ENCODE measurements around the gene DBNDD1. TPM values are rescaled to one million over a fixed set of nuclear protein-coding genes. Genes with fewer than 3 reads are reported as not detected.
A peak's percentile ranks its signal among the peaks of the same experiment; 100 is the strongest.

Gene DBNDD1
- total and polyA plus RNA-seq, 2 donors (not counting 3 experiments of a cell fraction or from before 2014, with no cell fraction given): 28.2 to 45.7 TPM

DNA sequence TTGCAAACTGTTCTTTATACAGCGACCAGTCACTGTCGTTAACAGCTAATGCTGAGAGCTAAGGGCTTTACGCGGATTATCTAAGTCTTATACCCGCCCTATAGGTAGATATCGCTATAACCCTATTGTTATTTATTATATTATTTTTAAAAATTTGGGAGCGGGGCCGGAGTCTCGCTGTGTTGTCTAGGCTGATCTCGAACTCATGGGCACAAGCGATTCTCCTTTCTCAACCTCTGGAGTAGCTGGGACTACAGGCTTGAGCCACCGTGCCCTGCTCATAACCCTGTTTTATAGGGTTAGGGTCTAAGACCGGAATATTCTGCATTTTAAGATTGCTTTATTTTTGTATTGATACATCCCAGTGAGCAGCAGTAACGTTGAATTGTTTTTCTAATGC, 46.0 kb downstream of the DBNDD1 start:
- no peaks in the 10 kb centered on the region for H4K20me1 ChIP-seq (replicated peaks; ENCODE audit: control insufficient read depth, extremely low read depth, insufficient read depth, low read length)
- DNase-seq (ENCODE audit: low read depth, low spot score) (no peak), FAIRE-seq (no peak)
- H3K9me3 ChIP-seq (replicated peaks; ENCODE audit: control insufficient read depth, insufficient read depth, low read length): no peaks in the 10 kb centered on the region
- peak overlapping the region; percentile 95 for H3K9ac ChIP-seq (replicated peaks; ENCODE audit: extremely low read depth, insufficient read depth, low read length)
- CTCF ChIA-PET: interaction anchor here (1.0 kb wide), 1 partner anchor 45 kb away, joined by 4 read pairs; no protein-coding TSS in a partner anchor
- H3K4me2 ChIP-seq (ENCODE audit: insufficient read depth, low read length): peak overlapping the region; percentile 88
- intact Hi-C loops (cut with micrococcal nuclease): loop anchor here (2.0 kb wide), 2 partner anchors 44 to 48 kb away; no protein-coding TSS in a partner anchor
- H3K36me3 ChIP-seq (ENCODE audit: control insufficient read depth in 2 of 2, extremely low read depth in 1 of 2, insufficient read depth in 2 of 2, low read length in 2 of 2): peaks cover 0 to 5% of the 10 kb centered on the region in 2 experiments
- BruUV-seq (replicated peaks): no TSS peak
- POLR2A ChIA-PET: interaction anchor here (1.2 kb wide), 1 partner anchor 45 kb away, joined by 3 read pairs; no protein-coding TSS in a partner anchor
- dilution Hi-C loops (cut with MboI; ENCODE audit: extremely low pct_ligation_motif_present, low sequenced_read_pairs): no loop called here
- no peaks in the 10 kb centered on the region for H3K9me1 ChIP-seq (replicated peaks; ENCODE audit: control insufficient read depth, extremely low read depth, insufficient read depth, low read length)
- peak overlapping the region; percentile 90 to 95 (median 91) for H3K4me3 ChIP-seq (replicated peaks in 1 of 3; ENCODE audit: insufficient read depth in 1 of 3, low read depth in 1 of 3, low read length in 3 of 3)
- peak overlapping the region; percentile 81 for H2AFZ ChIP-seq (ENCODE audit: low read depth, low read length)
- peaks cover 20% of the 10 kb centered on the region for H3K4me1 ChIP-seq (ENCODE audit: control insufficient read depth, extremely low read depth, insufficient read depth, low read length)
- peaks cover 60% of the 10 kb centered on the region for H3K79me2 ChIP-seq (ENCODE audit: control insufficient read depth, insufficient read depth, low read length)
- H3K27me3 ChIP-seq (ENCODE audit: control insufficient read depth in 2 of 2, insufficient read depth in 2 of 2, low read length in 2 of 2): no peaks in the 10 kb centered on the region
- TF ChIP-seq, protein P1, sequence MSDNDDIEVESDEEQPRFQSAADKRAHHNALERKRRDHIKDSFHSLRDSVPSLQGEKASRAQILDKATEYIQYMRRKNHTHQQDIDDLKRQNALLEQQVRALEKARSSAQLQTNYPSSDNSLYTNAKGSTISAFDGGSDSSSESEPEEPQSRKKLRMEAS (IDR thresholded peaks at IDR 0.05; ENCODE audit: insufficient read depth, insufficient read length): no peak
- TF ChIP-seq, protein P2, sequence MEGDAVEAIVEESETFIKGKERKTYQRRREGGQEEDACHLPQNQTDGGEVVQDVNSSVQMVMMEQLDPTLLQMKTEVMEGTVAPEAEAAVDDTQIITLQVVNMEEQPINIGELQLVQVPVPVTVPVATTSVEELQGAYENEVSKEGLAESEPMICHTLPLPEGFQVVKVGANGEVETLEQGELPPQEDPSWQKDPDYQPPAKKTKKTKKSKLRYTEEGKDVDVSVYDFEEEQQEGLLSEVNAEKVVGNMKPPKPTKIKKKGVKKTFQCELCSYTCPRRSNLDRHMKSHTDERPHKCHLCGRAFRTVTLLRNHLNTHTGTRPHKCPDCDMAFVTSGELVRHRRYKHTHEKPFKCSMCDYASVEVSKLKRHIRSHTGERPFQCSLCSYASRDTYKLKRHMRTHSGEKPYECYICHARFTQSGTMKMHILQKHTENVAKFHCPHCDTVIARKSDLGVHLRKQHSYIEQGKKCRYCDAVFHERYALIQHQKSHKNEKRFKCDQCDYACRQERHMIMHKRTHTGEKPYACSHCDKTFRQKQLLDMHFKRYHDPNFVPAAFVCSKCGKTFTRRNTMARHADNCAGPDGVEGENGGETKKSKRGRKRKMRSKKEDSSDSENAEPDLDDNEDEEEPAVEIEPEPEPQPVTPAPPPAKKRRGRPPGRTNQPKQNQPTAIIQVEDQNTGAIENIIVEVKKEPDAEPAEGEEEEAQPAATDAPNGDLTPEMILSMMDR (IDR thresholded peaks at IDR 0.05; ENCODE audit: extremely low read depth in 1 of 2, insufficient read depth in 1 of 2, low read depth in 1 of 2, low read length in 2 of 2): no peak
- TF ChIP-seq GATA2 (IDR thresholded peaks at IDR 0.05; ENCODE audit: insufficient read depth, insufficient read length, low read depth, low read length) (no peak), FOS (IDR thresholded peaks at IDR 0.05; ENCODE audit: borderline replicate concordance, insufficient read depth, low read length) (no peak), POLR2AphosphoS5 (IDR thresholded peaks at IDR 0.05; ENCODE audit: insufficient read depth, low read depth, low read length) (no peak), POLR2A (IDR thresholded peaks at IDR 0.05; ENCODE audit: low read depth, low read length) (no peak), EZH2 (IDR thresholded peaks at IDR 0.05; ENCODE audit: borderline replicate concordance, low read depth, low read length, severe bottlenecking) (no peak), JUN (IDR thresholded peaks at IDR 0.05; ENCODE audit: borderline replicate concordance, insufficient read depth, insufficient read length, low read depth) (no peak), MYC (IDR thresholded peaks at IDR 0.05; ENCODE audit: low read depth, low read length) (no peak)
- H3K27ac ChIP-seq (ENCODE audit: insufficient read depth, low read depth, low read length): peak overlapping the region; percentile 77
